GM12873 (cell line): ENCODE measurements around the gene FSTL4.

Experiments used
- TF ChIP-seq, protein P1 (sequence below): IDR thresholded peaks from 2 replicates; pipeline ENCODE4 v1.5.1; 2012; ENCODE audit warnings: low read depth, mild to moderate bottlenecking, moderate library complexity, low read length, control low read depth; ENCODE audit not compliant: insufficient read depth; ENCODE audit errors: missing control alignments

The FSTL4 gene

GRCh38 chr5:133200256-133200655 is 412.1 kb downstream of the FSTL4 start:
- TF ChIP-seq, protein P1, sequence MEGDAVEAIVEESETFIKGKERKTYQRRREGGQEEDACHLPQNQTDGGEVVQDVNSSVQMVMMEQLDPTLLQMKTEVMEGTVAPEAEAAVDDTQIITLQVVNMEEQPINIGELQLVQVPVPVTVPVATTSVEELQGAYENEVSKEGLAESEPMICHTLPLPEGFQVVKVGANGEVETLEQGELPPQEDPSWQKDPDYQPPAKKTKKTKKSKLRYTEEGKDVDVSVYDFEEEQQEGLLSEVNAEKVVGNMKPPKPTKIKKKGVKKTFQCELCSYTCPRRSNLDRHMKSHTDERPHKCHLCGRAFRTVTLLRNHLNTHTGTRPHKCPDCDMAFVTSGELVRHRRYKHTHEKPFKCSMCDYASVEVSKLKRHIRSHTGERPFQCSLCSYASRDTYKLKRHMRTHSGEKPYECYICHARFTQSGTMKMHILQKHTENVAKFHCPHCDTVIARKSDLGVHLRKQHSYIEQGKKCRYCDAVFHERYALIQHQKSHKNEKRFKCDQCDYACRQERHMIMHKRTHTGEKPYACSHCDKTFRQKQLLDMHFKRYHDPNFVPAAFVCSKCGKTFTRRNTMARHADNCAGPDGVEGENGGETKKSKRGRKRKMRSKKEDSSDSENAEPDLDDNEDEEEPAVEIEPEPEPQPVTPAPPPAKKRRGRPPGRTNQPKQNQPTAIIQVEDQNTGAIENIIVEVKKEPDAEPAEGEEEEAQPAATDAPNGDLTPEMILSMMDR = no peak

GRCh38 chr5:133199417-133200178 is 412.7 kb downstream of the FSTL4 start:
- TF ChIP-seq, protein P1 = no peak

- TF ChIP-seq, protein P1 = no peak
These were observed 413.8 kb downstream of the FSTL4 start for GRCh38 chr5:133198511-133198910.

DNA sequence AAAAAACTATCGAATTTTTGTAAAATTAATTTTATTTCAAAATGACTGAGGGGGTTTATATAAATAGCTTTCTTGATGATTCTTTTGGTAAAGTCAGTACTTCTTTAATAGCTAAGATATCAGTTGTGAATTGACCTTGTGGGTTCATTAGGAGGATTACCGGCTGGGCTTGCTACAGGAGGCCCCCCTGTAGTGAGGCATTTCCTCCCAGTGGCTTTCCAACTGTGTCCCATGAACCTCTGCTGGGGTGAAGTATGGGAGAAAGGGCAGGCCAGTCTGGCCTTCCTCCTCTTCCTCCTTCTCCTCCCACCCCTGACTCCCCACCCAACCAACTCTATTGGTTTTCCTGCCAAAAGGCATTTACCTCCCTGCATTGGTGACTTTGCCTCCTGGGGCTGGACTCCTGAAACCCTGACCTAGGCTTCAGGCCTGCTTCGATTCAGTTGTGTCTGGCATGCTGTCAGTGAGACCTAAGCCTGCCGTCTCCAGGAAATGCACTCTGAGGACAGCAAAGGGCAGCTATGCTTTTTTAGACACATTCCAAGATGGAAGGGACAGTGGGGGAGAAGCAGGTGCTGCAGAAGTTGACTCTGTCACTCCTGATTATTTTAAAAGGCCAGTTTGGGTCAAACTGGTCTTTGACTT is 415.8 kb downstream of the FSTL4 start:
- TF ChIP-seq, protein P1 = no peak

GRCh38 chr5:133195250-133195649 is 417.1 kb downstream of the FSTL4 start:
- TF ChIP-seq, protein P1 = no peak

DNA sequence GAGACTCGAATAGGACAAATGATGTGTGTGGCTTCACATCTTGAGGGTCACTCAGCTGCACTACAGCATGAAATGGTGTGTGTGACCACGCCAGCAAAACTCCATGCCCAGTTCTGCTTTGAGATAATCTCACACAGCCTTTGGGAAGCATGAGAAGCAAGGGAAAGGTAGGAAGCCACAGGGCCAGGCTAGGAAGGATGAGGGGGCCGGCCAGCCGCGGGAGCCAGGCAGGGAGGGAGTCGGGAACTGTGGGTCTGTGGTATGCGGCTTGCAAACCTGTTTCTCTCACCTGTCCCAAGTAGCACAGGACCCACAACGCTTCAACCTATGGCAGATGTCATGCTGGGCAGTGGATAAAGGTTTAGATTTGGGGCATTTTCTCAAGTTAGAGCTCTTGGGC is 418.5 kb downstream of the FSTL4 start:
- TF ChIP-seq, protein P1 = no peak

DNA sequence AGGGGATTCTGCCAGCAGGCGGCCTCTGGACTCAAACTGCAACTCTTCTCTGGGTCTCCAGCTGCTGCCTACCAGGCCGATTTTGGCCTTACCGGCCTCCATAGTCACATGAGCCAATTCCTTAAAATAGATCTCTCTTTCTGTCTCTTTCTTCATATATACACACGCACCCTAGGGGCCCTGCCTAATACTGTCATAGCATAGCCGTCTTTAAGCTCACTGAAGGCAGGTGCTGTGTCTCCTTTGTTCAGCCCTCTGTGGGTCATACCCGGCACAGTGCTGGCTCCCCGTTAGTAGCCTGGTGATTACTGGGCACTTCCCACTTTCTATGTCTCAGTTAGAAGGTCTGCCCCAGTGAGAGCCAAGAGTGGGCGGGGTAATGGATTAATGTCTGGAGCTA is 419.6 kb downstream of the FSTL4 start:
- TF ChIP-seq, protein P1 = no peak
